Body of pancreas (tissue), 4 donors: Measurements from ENCODE around the gene FLOT1. TPM values are rescaled to one million over a fixed set of nuclear protein-coding genes. Genes with fewer than 3 reads are reported as not detected.

ENCODE experiments used
- ATAC-seq: fragments of 150-250 bp; one replicate; pipeline ENCODE4 v1.9.1; 2016
- DNase-seq, 4 donors: peaks; one replicate each; pipeline ENCODE4 v3.0.0-alpha.2; 2019
- H3K27ac ChIP-seq, 4 donors: fragments of 200-600 bp; sonication (generic); 1 replicate in 3 of 4; 2 replicates in 1 of 4; pipeline versions ENCODE4 v1.5.1 to v1.6.1; 2016 to 2019; ENCODE audit warnings: mild to moderate bottlenecking in 1 of 4, mixed read lengths in 1 of 4, moderate library complexity in 1 of 4
- H3K27me3 ChIP-seq, 2 donors: fragments of 200-600 bp; sonication (generic); one replicate each; pipeline ENCODE4 v1.6.0; 2016; ENCODE audit warnings: mild to moderate bottlenecking in 1 of 2
- H3K36me3 ChIP-seq, 2 donors: fragments of 200-600 bp; sonication (generic); replicated peaks in 1 of 2; 2 replicates each; pipeline ENCODE4 v1.5.1; 2016; ENCODE audit warnings: low read depth in 2 of 2; ENCODE audit not compliant: insufficient read depth in 1 of 2
- H3K4me1 ChIP-seq: fragments of 200-600 bp; sonication (generic); one replicate; pipeline ENCODE4 v1.6.0; 2016
- H3K4me3 ChIP-seq, 2 donors: fragments of 200-600 bp; sonication (generic); 1 replicate in 1 of 2; 2 replicates in 1 of 2; pipeline ENCODE4 v1.5.1; 2016 to 2019
- H3K9me3 ChIP-seq, 3 donors: fragments of 200-600 bp; sonication (generic); 1 replicate in 2 of 3; 2 replicates in 1 of 3; pipeline ENCODE4 v1.5.1; 2016
- POLR2A ChIP-seq, 3 donors: fragments of 450-650 bp; IDR thresholded peaks; one replicate each; pipeline ENCODE4 v1.6.1; 2016; ENCODE audit warnings: antibody characterized with exemption in 3 of 3, mild to moderate bottlenecking in 2 of 3
- WGBS, 2 donors: methylation state at CpG; one replicate each; pipeline ENCODE4 v1.1.5; 2017; 5-methylcytosine and 5-hydroxymethylcytosine counted together
- intact Hi-C: fragments of 100-400 bp; cut with DNase I; formaldehyde crosslinking; loops from one replicate; pipeline ENCODE4 v1.15.1; 2023
- total RNA-seq, 2 donors: library from RNA; depleted of rRNA; stranded (reverse); fragments of >200 nt; gene quantifications; one replicate each; pipeline ENCODE4 v1.1.0, GENCODE V29; 2016
- TF ChIP-seq, protein P1 (sequence below), 7 experiments: fragments of 450-650 bp in 4 of 7; fragments of 200-600 bp in 3 of 7; sonication (generic) in 3 of 7; IDR thresholded peaks; one replicate each; pipeline ENCODE4 v1.5.1; 2016 to 2019; ENCODE audit warnings: antibody characterized with exemption in 7 of 7

Gene FLOT1
- total RNA-seq, 2 donors from 2014 or later = 70.0 to 82.4 TPM

DNA sequence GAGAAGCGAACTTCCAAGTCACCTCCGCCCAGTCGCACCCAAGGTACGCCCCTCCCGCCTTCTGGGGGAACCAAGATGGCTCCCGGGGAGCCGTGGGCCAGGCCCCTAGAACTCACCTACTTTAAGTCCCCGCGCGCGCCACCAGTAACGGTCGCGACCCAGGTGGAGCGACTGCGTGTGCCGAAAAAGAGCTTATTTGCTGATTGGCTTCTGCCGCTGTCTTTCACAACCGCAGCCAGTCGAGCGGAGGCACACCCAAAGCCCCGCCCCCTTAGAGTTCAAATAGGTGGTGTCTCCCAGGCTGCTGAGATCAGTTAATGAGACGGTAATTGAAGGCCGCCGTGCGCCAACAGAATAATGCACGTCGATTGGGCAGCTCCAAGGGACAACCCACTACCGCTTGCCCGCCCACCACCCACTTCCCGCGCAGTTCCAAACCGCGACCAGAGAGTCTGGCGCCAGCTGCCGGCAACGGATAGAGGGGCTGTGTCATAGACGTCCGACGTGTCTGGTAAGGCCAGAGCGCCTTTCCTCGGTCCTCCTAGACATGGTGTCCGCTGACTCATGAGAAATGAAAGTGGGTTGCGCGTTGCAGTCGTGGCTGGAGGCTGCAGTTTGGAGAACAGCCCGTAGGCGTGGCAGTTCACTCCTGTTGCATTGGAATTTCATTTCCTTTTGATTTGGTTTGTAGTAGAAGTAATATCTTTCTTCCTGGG lies 25.2 kb downstream of the FLOT1 start, which contains the start of gene MDC1:
TSS of gene MDC1 (minus strand) at position 153 of the 716 bp plus-strand sequence. CDS start 2,106 bp downstream, outside the sequence.
- Histone ChIP-seq H3K9me3 (no peaks in the 10 kb centered on the region), H3K4me3 (peak within 1 kb of the TSS; percentile 24 to 64), H3K27ac (peak within 1 kb of the TSS; percentile 90 to 97 (median 94)), H3K27me3 (no peaks in the 10 kb centered on the region), H3K36me3 (peaks cover 0 to 1% of the 10 kb centered on the region in 2 donors), H3K4me1 (peaks cover 34% of the 10 kb centered on the region)
- ATAC-seq (peak; percentile 84), DNase-seq (peak; percentile 99 to 100 (median 100))
- WGBS, 2 donors = 0 to 1% methylated on average over 22 to 48 of the region's 48 CpGs
- intact Hi-C loops = no loop called here
- peak; percentile 70 to 95 (median 93) for TF ChIP-seq POLR2A (IDR thresholded peaks at IDR 0.05)
- TF ChIP-seq, protein P1, sequence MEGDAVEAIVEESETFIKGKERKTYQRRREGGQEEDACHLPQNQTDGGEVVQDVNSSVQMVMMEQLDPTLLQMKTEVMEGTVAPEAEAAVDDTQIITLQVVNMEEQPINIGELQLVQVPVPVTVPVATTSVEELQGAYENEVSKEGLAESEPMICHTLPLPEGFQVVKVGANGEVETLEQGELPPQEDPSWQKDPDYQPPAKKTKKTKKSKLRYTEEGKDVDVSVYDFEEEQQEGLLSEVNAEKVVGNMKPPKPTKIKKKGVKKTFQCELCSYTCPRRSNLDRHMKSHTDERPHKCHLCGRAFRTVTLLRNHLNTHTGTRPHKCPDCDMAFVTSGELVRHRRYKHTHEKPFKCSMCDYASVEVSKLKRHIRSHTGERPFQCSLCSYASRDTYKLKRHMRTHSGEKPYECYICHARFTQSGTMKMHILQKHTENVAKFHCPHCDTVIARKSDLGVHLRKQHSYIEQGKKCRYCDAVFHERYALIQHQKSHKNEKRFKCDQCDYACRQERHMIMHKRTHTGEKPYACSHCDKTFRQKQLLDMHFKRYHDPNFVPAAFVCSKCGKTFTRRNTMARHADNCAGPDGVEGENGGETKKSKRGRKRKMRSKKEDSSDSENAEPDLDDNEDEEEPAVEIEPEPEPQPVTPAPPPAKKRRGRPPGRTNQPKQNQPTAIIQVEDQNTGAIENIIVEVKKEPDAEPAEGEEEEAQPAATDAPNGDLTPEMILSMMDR (IDR thresholded peaks at IDR 0.05) = peak in 6 of 7 experiments; percentile 22 to 74 (median 62)

DNA sequence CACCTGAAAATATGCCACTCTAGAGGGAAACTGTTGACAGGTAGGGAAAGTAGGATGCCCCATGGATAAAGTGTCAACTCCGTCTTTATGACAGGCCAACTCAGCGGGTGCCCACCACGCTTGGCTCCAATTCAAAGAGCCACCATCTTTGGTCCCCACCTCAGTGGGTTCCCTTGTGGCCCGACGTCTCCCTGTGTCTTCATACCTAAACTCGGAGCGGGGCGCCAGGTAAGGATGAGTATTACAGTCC lies 25.7 kb downstream of the FLOT1 start:
- Histone ChIP-seq H3K27me3 (no peaks in the 10 kb centered on the region), H3K27ac (peak overlapping the region; percentile 90 to 97 (median 94)), H3K4me1 (peaks cover 30% of the 10 kb centered on the region), H3K36me3 (peaks cover 0 to 3% of the 10 kb centered on the region in 2 donors), H3K9me3 (no peaks in the 10 kb centered on the region), H3K4me3 (peak overlapping the region; percentile 24 to 64)
- ATAC-seq (no peak), DNase-seq (no peak)
- intact Hi-C loops = no loop called here
- 1 to 3% methylated on average over 8 of the region's 8 CpGs for WGBS, 2 donors
- TF ChIP-seq, protein P1 (IDR thresholded peaks at IDR 0.05) = no peak
- no peak for TF ChIP-seq POLR2A (IDR thresholded peaks at IDR 0.05)

DNA sequence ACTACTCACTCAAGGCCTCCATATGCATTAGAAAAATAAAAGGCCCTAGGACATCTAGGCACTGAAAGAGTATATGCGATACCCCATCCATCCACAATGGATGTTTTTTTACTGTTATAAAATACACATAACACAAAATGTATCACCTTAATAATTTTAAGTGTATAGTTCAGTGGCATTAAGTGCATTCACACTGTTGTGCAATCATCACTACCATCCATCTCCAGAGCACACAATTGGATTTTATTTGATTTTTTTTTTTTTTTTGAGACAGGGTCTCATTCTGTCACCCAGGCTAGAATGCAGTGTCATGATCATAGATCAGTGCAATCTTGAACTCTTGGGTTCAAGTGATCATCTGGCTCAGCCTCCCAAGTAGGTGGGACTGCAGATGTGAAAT lies 28.2 kb downstream of the FLOT1 start:
- 94 to 100% methylated on average over 1 of the region's 1 CpG for WGBS, 2 donors
- Histone ChIP-seq H3K27me3 (no peaks in the 10 kb centered on the region), H3K4me3 (no peak overlapping the region), H3K27ac (no peak overlapping the region), H3K36me3 (peaks cover 0 to 3% of the 10 kb centered on the region in 2 donors), H3K4me1 (peaks cover 31% of the 10 kb centered on the region), H3K9me3 (no peaks in the 10 kb centered on the region)
- intact Hi-C loops = no loop called here
- TF ChIP-seq POLR2A (IDR thresholded peaks at IDR 0.05) = no peak
- TF ChIP-seq, protein P1 (IDR thresholded peaks at IDR 0.05) = no peak
- ATAC-seq (no peak), DNase-seq (no peak)

DNA sequence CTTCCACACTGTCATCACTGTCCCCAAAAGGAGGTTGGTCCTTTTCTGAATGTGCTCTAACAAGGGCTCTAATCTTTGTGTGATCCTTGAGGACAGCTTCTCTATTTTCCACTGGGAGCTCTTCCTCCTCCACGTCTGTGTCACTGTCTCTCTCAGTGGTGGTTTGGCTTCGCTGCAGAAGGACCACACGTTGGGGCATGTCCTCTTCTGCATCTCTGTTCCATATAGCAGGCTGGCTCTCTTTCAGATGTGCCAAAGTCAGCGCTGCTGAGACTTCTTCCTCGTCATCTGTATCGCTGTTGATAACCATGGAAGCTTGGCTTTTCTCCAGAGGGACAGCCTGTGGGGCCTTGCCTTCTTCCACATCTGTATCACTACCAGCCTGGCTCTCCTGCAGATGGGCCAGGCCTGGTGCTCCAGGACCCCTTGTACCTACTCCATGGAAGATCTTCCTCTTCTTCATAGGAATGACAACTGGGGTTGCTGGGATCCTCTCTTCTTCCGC lies 30.0 kb downstream of the FLOT1 start:
- Histone ChIP-seq H3K27me3 (no peaks in the 10 kb centered on the region), H3K36me3 (peaks cover 0 to 3% of the 10 kb centered on the region in 2 donors), H3K4me3 (no peak overlapping the region), H3K27ac (peak overlapping the region in 1 of 4 donors; percentile 15), H3K4me1 (peaks cover 28% of the 10 kb centered on the region), H3K9me3 (no peaks in the 10 kb centered on the region)
- no peak for ATAC-seq
- WGBS, 2 donors = 73 to 96% methylated on average over 5 to 7 of the region's 7 CpGs
- intact Hi-C loops = no loop called here
- no peak for DNase-seq
- TF ChIP-seq, protein P1 (IDR thresholded peaks at IDR 0.05) = no peak
- no peak for TF ChIP-seq POLR2A (IDR thresholded peaks at IDR 0.05)
